Uterus (tissue), 2 donors: ENCODE measurements around the gene C10orf90.

ENCODE experiments used
- CTCF ChIP-seq, 4 experiments: fragments of 200-600 bp in 2 of 4; fragments of 450-650 bp in 2 of 4; sonication (generic) in 2 of 4; IDR thresholded peaks; one replicate each; pipeline ENCODE4 v1.5.1; 2016 to 2019; ENCODE audit warnings: antibody characterized with exemption in 4 of 4, mild to moderate bottlenecking in 2 of 4, moderate library complexity in 1 of 4
- POLR2A ChIP-seq, 2 donors: fragments of 450-650 bp; IDR thresholded peaks; one replicate each; pipeline ENCODE4 v1.6.1; 2016; ENCODE audit warnings: antibody characterized with exemption in 2 of 2, mild to moderate bottlenecking in 1 of 2, moderate library complexity in 1 of 2

- TF ChIP-seq CTCF (IDR thresholded peaks at IDR 0.05), result no peak
- TF ChIP-seq POLR2A (IDR thresholded peaks at IDR 0.05), result no peak
Observed at GRCh38 chr10:126536656-126537055, 133.8 kb downstream of the C10orf90 start.
